Breast epithelium (tissue), 3 donors: ENCODE data around the gene LRRC43.

ENCODE experiments used
- CTCF ChIP-seq, 3 donors: fragments of 450-650 bp; IDR thresholded peaks; one replicate each; pipeline ENCODE4 v1.5.1; 2016 to 2017; ENCODE audit warnings: antibody characterized with exemption in 3 of 3, mild to moderate bottlenecking in 3 of 3, moderate library complexity in 3 of 3
- POLR2A ChIP-seq: fragments of 450-650 bp; IDR thresholded peaks from one replicate; pipeline ENCODE4 v1.6.1; 2016; ENCODE audit warnings: antibody characterized with exemption, mild to moderate bottlenecking, moderate library complexity
- POLR2AphosphoS5 ChIP-seq, 3 donors: sonication (generic); formaldehyde crosslinking; IDR thresholded peaks; one replicate each; pipeline ENCODE4 v1.6.1; 2017; ENCODE audit warnings: antibody characterized with exemption in 3 of 3

- no peak for TF ChIP-seq CTCF (IDR thresholded peaks at IDR 0.05)
- TF ChIP-seq POLR2A, result no peak
- TF ChIP-seq POLR2AphosphoS5 (IDR thresholded peaks at IDR 0.05), result no peak
These were observed 19.1 kb downstream of the LRRC43 start for GRCh38 chr12:122202017-122202416.
